PC-3 (cell line): ENCODE data around the gene CACNA1B.
"Not testable (repeated sequence)": the region's sequence is repeated elsewhere in the genome, so short reads cannot be mapped to it uniquely, and the experiment has no call there.

Source experiments
- EZH2phosphoT487 ChIP-seq: fragments of 300-600 bp; sonication (generic); IDR thresholded peaks from 2 replicates; pipeline ENCODE4 v1.6.1; 2018; ENCODE audit warnings: mild to moderate bottlenecking, antibody characterized with exemption, low read length, borderline replicate concordance
- TF ChIP-seq, protein P1 (sequence below): fragments of 300-600 bp; sonication (generic); conservative IDR thresholded peaks from 2 replicates; pipeline ENCODE4 v1.5.1; 2017; ENCODE audit warnings: antibody characterized with exemption, low read depth, mild to moderate bottlenecking, low read length

GRCh38 chr9:137877506-137878122 is at the start of gene CACNA1B:
- TF ChIP-seq, protein P1, sequence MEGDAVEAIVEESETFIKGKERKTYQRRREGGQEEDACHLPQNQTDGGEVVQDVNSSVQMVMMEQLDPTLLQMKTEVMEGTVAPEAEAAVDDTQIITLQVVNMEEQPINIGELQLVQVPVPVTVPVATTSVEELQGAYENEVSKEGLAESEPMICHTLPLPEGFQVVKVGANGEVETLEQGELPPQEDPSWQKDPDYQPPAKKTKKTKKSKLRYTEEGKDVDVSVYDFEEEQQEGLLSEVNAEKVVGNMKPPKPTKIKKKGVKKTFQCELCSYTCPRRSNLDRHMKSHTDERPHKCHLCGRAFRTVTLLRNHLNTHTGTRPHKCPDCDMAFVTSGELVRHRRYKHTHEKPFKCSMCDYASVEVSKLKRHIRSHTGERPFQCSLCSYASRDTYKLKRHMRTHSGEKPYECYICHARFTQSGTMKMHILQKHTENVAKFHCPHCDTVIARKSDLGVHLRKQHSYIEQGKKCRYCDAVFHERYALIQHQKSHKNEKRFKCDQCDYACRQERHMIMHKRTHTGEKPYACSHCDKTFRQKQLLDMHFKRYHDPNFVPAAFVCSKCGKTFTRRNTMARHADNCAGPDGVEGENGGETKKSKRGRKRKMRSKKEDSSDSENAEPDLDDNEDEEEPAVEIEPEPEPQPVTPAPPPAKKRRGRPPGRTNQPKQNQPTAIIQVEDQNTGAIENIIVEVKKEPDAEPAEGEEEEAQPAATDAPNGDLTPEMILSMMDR = not testable (repeated sequence)
- not testable (repeated sequence) for TF ChIP-seq EZH2phosphoT487
